ENCODE measurements around the gene GADD45A.

- TF ChIP-seq POLR2A (IDR thresholded peaks at IDR 0.05) = no peak
- no peak for TF ChIP-seq CTCF (IDR thresholded peaks at IDR 0.05 in 8 of 11, conservative IDR thresholded peaks at IDR 0.05 in 3 of 11)
- TF ChIP-seq POLR2AphosphoS5 (IDR thresholded peaks at IDR 0.05) = no peak
These were observed 49.3 kb downstream of the GADD45A start for GRCh38 chr1:67734323-67734690.

All from spleen (tissue), 7 donors.